NCI-H2171 (cell line): Measurements from ENCODE around the gene SLC35E2B.
"Not testable (repeated sequence)": the region's sequence is repeated elsewhere in the genome, so short reads cannot be mapped to it uniquely, and the experiment has no call there.

Experiments used
- DNase-seq: peaks from one replicate; lab custom pipeline; 2025; lab: John Stamatoyannopoulos, UW

SLC35E2B gene

DNA sequence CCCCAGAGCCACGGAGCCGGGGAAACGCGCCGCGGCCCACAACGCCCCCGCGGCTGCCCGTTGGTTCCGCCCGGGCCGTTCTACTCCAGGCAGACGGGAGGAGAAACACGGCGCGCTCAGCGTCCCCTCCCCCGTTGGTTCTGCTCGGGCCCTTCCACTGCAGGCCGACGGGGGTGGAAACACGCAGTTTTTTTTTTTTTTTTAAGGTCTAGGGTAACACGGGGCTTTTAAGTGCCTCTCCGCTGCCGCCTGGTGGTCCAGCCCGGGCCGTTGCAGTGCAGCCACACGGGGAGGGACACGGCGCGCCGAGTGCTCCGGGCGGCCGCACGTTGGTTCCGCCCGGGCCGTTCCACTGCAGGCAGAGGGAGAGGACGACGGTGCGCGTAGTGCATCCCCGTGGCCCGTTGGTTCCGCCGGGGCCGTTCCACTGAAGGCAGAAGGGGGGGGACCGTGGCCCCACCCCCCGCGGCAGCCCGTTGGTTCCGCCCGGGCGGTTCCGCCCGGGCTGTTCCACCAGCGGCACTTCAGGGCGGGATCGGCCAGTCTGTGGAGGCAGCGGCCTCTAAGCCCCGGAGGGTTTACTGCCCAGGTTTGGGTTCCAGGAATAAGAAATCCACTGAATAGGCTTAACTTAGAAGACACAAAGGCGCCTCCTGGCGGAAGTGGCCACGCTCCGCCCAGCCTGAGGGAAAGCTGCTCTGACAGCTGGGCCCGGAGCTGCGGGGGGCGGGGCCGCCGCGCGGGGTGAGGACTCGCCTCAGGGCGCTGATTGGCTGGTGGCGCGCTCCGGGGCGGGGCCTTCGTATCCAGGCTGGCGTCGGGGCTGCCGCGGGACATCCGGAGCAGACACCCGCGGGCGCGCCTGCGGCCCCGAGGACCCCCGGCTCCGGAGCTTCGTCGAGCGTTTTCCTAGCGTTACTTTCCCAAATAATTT is at the start of gene SLC35E2B:
Gene SLC35E2B (minus strand): TSS at position 82 of the 934 bp plus-strand sequence. CDS start 16,096 bp downstream, outside the sequence.
- peak; percentile 71 for DNase-seq

DNA sequence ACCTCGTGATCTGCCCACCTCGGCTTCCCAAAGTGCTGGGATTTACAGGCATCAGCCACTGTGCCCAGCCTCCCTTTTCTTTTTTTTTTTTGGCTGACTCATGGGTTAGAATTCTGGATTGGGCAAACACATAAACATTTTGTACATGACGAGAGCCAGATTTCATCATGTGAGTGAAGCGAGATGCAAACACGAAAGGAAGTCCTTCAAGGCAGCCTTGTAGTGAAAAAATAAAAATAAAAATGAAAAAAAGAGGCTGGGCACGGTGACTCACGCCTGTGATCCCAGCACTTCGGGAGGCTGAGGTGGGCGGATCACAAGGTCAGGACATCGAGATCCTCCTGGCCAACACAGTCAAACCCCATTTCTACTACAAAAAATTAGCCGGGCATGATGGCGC is 48.4 kb upstream of the SLC35E2B start:
- not testable (repeated sequence) for DNase-seq

DNA sequence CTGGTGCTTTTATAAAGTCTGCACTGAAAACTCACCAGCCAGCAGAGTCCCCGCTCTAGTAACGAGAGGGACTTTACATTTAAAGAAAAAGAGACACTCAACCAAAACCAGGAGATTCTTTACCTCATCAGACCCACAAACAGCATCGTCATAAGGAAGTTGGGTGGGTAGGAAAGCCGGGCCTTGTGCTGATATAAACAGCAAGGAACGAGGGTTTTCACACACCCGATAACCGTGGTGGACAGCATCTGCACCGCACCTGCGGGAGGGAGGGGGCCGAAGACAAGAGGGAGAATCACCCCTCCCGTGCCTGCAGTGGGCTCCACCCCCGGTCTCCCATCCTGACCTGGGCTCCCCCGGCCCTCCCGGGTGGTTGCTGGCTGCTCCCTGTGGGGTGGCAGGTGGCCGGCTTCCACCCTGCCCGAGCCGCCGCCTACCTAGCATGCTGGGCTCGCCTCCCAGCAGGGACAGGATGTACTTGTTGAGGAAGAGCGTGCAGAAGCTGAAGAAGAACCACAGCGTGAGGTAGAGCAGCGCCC is 46.3 kb upstream of the SLC35E2B start:
- not testable (repeated sequence) for DNase-seq

DNA sequence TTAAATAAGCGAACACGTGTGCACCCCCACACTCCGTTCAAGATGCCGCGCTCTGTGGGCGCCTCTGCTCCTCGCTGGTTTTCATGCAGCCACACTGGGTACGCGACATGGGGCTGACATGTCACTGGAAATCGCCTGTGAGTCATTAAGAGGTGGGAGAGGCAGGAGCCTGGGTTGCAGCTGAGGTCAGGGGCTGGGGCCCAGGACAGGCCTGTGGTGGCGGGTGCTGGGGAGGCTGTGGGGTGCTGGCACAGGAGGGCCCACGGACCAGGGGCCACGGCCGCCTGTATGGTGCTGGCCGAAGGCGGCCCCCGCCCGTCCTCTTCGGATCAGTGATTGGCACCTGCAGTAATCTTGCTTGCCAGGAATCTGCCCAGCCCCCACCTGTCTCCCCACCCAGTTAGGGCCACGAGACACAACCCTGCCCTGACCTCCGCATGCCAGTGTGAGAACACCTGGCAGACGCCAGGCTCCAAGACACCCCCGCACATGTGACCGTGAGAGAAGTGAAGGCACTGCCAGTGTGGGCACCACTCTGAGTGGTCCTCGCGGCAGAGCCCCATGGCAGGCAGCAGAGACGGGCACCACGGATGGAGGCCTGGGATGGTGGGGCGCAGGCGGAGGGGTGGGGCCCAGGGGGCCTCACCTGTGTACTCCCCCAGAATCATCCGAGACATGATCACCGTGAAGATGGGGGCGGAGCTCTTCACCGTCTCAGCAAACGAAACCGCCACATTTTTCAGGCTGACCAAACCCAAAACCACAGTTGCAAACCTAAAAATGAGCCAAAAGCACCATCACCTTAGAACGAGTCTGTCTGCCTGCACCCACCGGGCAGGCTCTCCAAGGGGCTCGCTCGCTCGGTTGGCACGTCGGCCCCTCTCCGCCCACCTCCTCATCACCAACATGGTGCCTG is 45.3 kb upstream of the SLC35E2B start:
- not testable (repeated sequence) for DNase-seq

DNA sequence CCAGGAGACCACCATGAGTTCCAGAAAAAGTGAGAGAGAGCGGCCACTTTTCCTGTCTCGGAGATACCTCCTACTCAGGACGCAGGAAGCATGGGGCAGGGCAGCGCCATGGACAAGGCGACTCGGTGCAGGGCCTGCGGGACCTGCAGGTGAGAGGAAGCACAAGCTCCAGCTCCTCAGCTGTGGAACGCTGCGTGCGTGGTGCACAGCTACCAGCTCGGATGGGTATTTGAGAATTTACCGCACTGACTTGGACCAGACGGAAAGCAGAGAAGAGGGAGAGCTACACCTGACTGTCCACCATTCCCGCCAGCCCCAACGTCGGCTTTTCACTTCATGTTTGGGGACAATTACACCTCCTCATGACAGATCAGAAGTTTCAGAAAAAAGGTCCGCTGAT is 39.8 kb upstream of the SLC35E2B start:
- DNase-seq = no peak

DNA sequence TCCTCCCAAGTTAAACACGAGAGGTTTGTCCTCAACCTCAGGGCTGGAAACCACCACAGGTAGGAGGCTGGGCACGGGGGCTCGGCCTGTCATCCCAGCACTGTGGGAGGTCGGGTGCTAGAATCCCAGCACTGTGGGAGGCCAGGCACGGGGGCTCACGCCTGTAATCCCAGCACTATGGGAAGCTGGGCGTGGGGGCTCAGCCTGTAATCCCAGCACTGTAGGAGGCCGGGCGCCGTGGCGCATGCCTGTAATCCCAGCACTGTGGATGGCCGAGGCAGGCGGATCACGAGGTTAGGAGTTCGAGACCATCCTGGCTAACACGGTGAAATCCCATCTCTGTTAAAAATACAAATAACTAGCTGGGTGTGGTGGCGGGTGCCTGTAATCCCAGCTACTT is 38.3 kb upstream of the SLC35E2B start:
- no peak for DNase-seq

DNA sequence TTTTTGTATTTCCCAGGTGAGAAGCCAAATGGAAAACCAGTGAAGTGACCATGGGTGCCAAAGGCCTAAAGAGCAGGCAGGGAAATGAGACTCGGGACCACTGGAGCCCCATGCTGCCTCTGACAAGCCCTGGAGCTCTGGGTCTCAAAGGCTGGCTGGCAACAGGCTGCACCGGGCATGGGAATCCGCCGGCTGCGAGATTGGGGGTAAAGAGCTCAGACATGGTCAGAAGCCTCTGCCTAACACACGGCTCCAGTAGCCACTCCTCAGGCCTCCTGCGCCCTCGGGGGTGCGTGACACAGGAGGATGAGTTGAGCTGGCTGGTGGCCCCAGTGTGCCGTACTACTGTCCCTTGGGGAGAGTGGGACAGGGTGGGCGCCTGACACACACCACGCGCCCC is 37.6 kb upstream of the SLC35E2B start:
- DNase-seq = not testable (repeated sequence)

DNA sequence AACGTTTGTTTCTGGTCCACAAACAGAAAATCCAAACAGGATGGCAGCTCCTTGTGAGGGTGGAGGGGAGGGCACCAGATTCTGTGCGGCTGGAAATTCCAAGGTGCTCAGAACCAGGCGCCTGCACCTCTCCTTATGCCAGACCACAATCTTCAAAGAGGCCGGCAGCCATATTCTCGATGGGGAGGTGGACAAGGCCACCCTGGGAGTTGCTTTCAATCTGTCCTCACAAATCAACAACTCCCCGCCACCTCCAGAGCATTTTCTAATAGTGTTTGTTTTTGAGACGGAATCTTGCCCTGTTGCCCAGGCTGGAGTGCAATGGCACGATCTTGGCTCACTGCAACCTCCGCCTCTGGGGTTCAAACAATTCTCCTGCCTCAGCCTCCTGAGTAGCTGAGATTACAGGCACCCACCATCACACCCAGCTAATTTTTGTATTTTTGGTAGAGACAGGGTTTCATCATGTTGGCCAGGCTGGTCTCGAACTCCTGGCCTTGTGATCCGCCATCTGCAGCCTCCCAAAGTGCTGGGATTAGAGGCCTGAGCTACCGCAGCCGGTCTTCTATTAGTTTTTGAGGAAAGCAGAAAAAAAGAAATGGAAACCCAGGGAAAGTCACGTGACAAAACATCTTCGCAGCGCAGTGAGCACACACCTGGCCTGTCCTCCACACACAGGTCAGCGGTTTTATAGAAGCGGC is 36.7 kb upstream of the SLC35E2B start:
- DNase-seq = not testable (repeated sequence)

DNA sequence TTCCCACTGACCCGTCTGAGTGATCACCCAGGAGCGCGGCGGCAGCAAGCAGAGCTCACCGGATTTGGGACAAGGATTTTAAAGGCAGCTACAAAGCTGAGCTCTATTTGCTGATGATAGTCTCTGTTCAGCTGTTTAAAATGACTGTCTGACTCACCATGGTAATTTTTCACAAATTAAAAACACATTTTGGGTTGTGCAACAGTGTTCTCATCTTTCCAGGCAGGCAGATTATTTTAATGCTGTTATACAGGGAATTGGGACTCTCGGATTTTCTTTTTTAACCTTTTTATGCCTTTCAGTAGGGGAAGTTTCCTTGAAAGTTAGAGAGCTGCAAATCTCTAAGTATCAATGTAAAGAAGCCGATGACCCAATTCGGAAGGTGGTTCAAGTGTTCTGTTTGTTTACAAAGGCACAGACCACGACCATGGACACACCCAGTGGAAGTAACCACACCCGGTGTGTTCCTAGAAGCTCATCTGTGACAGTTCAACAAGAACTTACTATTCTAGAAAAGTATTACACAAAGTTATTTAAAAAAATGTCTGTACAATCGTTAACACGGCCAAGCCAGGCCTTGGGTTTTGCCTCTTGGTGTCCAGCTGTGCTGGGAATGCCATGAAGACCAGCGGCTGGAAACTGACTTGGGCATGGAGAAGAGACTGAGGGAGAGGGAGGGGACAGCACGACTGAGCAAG is 35.9 kb upstream of the SLC35E2B start:
- DNase-seq = not testable (repeated sequence)

DNA sequence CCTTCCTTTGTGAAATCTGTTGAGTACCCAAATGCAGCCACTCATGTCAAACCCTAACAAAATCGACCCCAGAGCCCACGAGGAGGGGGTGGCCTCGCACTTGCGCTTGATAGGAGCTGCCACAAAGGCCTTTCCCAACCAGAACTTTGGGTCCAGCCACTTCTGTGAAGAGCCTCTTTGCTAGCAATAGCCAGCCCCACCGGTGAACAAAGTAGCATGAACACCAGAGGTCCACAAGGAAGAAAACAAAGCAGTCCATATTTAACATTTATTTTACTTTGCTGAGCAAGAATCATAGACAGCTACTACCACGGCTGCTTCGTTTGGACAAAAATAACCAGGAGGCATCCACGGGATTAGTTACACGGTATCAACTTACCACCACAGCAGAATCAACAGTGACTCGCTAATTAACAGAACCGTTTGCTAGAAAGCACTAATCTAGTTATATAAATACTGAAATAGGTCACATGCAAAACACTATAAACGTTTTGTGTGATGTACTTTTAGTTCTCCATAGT is 34.6 kb upstream of the SLC35E2B start:
- not testable (repeated sequence) for DNase-seq

DNA sequence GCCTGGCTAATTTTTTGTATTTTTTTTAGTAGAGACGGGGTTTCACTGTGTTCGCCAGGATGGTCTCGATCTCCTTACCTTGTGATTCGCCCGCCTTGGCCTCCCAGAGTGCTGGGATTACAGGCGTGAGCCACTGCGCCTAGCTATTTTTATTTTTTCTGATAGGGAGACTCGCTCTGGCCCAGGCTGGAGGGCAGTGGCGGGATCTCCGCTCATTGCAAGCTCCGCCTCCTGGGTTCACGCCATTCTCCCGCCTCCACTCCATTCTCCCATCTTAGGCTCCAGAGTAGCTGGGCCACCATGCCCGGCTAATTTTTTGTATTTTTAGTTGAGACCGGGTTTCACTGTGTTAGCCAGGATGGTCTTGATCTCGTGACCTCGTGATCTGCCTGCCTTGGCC is 33.5 kb upstream of the SLC35E2B start:
- DNase-seq = not testable (repeated sequence)

DNA sequence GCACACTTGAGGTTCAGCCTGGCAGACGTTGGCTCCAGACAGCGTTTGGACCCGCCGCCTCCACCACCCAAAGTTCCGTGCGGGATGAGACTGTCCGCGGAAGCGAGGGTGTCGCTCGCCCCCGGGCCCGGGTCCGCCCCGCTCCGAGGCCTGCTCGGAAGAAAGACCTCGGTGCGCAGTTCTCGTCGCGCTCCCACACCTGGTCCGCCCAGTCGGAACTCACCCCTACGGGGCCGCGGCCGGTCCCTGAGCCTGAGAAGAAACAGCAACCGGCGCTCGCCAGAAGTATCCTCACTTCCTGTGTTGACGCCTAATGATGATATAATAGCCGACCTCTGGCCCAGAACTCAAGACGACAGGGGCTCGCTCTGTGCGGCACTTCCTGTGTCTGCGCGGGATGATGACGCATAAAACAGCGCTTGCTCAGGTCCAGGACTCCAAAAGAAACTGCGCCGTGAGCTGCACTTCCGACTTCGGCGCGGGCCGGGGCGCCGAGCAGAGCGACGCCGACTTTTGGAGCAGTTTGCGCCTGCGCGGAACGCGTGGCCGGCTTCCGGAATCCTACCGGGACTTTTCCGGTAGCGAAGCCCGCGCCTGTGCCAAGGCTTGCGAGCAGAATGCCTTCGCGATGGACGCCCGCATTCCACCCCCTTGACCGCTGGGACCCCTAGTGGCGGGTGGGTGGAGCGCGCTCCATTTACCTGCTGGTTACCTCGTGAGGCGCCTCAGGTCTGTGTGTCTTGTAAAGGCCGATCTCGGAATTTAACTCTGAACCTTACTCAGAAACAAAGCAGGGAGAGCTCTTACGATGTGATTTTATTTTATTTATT is 31.7 kb upstream of the SLC35E2B start, which contains the start of gene CDK11A:
Gene CDK11A (minus strand): TSS at position 323 of the 830 bp plus-strand sequence. CDS start 1,539 bp downstream, outside the sequence.
- DNase-seq = peak; percentile 98

DNA sequence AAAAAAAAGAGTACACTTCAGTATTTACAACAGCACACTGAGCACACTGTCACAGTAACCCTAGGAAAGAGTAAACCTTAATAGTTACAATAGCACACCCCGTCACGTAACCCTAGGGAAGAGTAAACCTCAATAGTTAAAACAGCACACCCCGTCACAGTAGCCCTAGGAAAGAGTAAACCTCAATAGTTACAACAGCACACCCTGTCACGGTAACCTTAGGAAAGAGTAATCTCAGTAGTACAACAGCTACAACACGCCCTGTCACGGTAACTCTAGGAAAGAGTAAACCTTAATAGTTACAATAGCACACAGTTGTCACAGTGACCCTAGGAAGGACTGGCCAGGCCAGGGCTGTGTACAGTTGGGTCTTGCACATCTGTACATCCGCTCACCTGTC is 28.6 kb upstream of the SLC35E2B start:
- no peak for DNase-seq

DNA sequence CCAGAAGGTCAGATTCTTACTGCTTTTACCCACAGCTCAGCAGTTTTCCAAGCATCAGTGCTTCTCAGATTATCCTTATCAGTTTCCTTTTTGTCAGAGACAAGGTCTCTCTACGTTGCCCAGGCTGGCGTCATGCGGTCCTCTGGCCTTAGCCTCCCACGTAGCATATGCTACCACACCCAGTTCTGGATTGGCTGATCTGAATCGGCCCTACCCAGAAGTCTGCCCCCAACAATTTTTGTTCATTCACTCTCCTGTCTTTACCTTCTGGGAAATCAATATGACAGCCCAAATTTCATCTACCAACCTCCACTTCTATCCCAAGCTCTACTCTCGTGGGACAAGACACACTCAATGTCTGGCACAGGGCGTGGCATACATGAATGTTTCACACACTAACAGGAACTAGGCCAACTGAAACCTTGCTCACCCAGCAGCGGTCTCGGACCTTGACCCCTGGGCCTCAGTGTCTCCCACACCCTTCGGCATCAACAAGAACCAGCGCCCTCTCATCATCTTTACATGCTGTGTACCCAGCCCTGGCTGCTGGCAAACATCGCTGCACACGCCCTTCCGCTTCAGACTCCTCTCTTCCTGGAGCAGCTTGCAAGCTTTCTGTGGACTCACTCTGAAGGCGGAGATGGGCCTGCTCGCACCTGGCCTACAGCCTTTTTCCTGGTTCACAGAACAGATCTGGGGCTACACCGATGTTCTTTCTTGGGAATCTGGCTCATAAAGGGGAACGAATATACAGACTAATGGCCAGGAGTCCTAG is 22.7 kb upstream of the SLC35E2B start:
- DNase-seq = not testable (repeated sequence)

DNA sequence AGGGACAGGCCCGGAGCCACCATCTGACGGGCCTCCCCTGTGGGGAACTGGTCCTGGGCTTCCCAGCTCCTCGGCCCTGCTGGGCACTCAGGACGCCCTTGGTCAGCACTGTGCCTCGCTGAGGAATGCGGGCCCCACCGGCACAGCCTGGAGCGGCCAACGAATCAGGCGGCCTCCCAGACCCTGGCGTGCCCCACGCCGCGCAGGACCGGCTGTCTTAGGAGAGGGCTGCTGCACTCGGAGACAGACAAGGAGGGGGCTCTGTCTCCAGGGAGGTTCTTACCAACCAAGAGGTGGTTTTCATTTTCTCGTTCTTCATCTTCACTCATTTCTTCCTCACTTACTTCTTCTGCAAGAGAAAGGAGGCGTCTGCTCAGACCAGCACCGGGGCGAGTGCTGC is 15.3 kb upstream of the SLC35E2B start:
- not testable (repeated sequence) for DNase-seq

DNA sequence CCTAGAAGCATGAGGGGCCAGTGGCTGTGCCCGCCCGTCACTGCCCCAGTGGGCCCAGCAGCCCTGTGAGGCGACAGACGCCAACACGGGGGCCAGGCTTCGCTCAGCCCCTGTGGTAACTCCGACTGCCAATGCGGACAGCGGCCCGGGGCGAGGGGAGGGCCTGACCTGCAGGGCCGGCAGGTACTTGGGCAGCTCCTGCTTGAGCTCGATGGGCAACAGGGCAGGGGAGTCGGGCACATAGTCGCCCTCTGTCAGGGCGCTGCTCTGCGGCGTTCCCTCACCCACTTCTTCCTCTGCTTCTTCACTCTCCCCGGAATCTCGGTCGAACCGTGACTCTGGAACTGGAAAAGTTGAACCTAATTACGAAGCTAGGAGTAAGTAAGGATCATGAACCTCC is 14.6 kb upstream of the SLC35E2B start:
- not testable (repeated sequence) for DNase-seq

DNA sequence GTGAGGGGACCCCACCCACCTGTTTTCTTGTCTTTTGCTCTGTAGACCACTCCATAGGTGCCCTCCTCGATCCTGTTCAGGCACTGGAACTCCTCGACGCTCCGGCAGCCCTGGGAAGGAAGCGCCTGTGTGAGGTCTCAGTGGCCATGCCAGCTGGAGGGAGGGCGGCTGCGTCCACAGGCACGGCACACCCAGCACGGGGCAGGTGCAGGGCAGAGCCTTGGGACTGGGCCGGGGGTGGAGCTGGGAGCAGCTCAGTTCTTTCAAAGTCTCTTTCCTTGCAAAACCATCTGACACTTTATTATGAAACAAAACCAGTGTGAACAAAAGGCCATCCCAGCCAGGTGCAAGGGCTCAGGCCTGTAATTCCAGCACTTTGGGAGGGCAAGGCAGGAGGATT is 13.0 kb upstream of the SLC35E2B start:
- not testable (repeated sequence) for DNase-seq

DNA sequence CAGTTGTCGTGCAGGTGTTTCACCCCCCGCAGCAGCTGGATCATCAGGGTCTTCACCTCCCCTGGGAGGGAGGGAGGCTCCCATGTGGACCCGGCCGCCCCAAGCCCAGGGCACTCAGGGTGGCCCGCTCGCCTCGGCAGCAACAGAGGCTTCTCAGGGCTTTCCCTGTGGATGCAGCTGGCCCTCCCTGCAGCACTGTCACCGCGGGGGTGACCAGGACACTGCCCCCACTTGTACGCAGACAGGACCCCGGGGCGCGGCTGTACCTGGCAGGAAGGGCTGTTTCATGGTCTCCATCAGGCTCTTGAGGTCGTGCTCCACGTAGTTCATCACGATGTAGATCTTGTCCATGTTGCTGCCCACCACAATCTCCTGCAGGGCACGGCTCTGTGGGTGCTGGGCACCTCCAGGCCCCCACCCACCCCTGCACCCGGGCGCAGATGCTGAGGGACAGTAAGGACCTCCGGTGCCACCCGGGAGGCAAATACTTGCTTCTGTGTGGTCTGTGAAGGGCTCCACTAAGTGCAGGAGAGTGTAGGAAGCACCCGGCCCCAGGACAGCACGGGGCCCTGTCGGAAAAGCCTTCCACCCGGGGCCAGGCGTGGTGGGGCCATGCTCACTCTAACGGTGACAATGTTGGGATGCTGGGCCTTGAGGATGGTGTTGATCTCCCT is 11.8 kb upstream of the SLC35E2B start:
- not testable (repeated sequence) for DNase-seq
